OCI-LY7 (cell line): ENCODE measurements around the gene PNMA6E. TPM values are rescaled to one million over a fixed set of nuclear protein-coding genes. Genes with fewer than 3 reads are reported as not detected.
"Not testable (repeated sequence)": the region's sequence is repeated elsewhere in the genome, so short reads cannot be mapped to it uniquely, and the experiment has no call there.

Experiments used
- BruUV-seq: library from RNA; stranded (reverse); fragments of 400-500 nt; replicated peaks from 2 replicates; lab custom pipeline; 2021; lab: Mats Ljungman, UMichigan
- CTCF ChIA-PET: fragments of 300-600 bp; sonication (Branson Sonifier 250); formaldehyde crosslinking; loops from one replicate; lab custom pipeline; 2022; ENCODE audit warnings: antibody characterized with exemption; ENCODE audit not compliant: unreplicated experiment; lab: Charles Lee
- POLR2A ChIA-PET: fragments of 300-600 bp; sonication (Branson Sonifier 250); formaldehyde crosslinking; loops from one replicate; lab custom pipeline; 2022; ENCODE audit warnings: antibody characterized with exemption; lab: Charles Lee
- DNase-seq: peaks from one replicate; pipeline ENCODE4 v3.0.0-alpha.2; 2015; ENCODE audit warnings: low spot score
- H2AFZ ChIP-seq: fragments of 200-600 bp; sonication (generic), shearing (Covaris generic); 2 replicates; pipeline ENCODE4 v1.6.1; 2014; ENCODE audit warnings: mild to moderate bottlenecking, antibody characterized with exemption, low read length, moderate library complexity
- H3K27ac ChIP-seq: fragments of 200-600 bp; sonication (generic); 2 replicates; pipeline ENCODE4 v1.5.1; 2014; ENCODE audit warnings: mixed run types, low read depth, mild to moderate bottlenecking, moderate library complexity, low read length, inconsistent platforms; ENCODE audit not compliant: poor library complexity, severe bottlenecking
- H3K36me3 ChIP-seq: fragments of 200-600 bp; sonication (generic); 2 replicates; pipeline ENCODE4 v1.6.1; 2014; ENCODE audit warnings: mild to moderate bottlenecking, antibody characterized with exemption, low read length, moderate library complexity, mixed read lengths; ENCODE audit not compliant: insufficient read depth
- H3K4me1 ChIP-seq: fragments of 200-600 bp; sonication (generic); 2 replicates; pipeline ENCODE4 v1.5.1; 2014; ENCODE audit warnings: mild to moderate bottlenecking, low read length; ENCODE audit not compliant: insufficient read depth, poor library complexity, severe bottlenecking
- H3K4me2 ChIP-seq: fragments of 200-600 bp; sonication (generic); 2 replicates; pipeline ENCODE4 v1.6.1; 2014; ENCODE audit warnings: mild to moderate bottlenecking, low read length
- H3K4me3 ChIP-seq: fragments of 200-600 bp; sonication (generic); 2 replicates; pipeline ENCODE4 v1.5.1; 2014; ENCODE audit warnings: mild to moderate bottlenecking, low read depth, low read length; ENCODE audit not compliant: poor library complexity, severe bottlenecking
- H3K79me2 ChIP-seq: fragments of 200-600 bp; sonication (generic); 2 replicates; pipeline ENCODE4 v1.6.1; 2016; ENCODE audit warnings: low read depth, mild to moderate bottlenecking, low read length, moderate library complexity, mixed read lengths; ENCODE audit not compliant: insufficient read depth
- H3K9me2 ChIP-seq: fragments of 200-600 bp; sonication (generic); 2 replicates; pipeline ENCODE4 v1.6.1; 2016; ENCODE audit warnings: mild to moderate bottlenecking, low read length, mixed read lengths; ENCODE audit not compliant: insufficient read depth
- H3K9me3 ChIP-seq: fragments of 200-600 bp; sonication (generic); 2 replicates; pipeline ENCODE4 v1.6.1; 2014; ENCODE audit warnings: mild to moderate bottlenecking, mixed run types, low read length, mixed read lengths
- H4K20me1 ChIP-seq: fragments of 200-600 bp; sonication (generic); 2 replicates; pipeline ENCODE4 v1.6.1; 2014; ENCODE audit warnings: mild to moderate bottlenecking, antibody characterized with exemption, low read length, moderate library complexity, mixed read lengths; ENCODE audit not compliant: insufficient read depth
- CTCF ChIP-seq: fragments of 200-600 bp; sonication (generic); conservative IDR thresholded peaks from 2 replicates; pipeline ENCODE4 v1.5.1; 2014; ENCODE audit warnings: mild to moderate bottlenecking, antibody characterized with exemption, low read length, moderate library complexity, mixed read lengths
- EZH2phosphoT487 ChIP-seq: fragments of 200-600 bp; sonication (generic); IDR thresholded peaks from 2 replicates; pipeline ENCODE4 v1.6.1; 2018; ENCODE audit warnings: low read depth, borderline replicate concordance, mild to moderate bottlenecking, mixed run types, antibody characterized with exemption, low read length, moderate library complexity, mixed read lengths
- intact Hi-C: fragments of 100-400 bp; cut with micrococcal nuclease; formaldehyde crosslinking; loops from one replicate; pipeline ENCODE4 v1.10.0; 2022; ENCODE audit not compliant: unreplicated experiment
- total RNA-seq, 2 experiments: library from RNA; depleted of rRNA in 1 of 2; stranded (reverse); fragments of >200 nt in 1 of 2; shearing (Covaris generic) in 1 of 2; gene quantifications; 2 replicates each; pipeline ENCODE4 v1.2.3, GENCODE V29; 2014 to 2022

The PNMA6E gene
- total RNA-seq, 2 experiments from 2014 or later: not detected

GRCh38 chrX:153386097-153386496 lies 15.1 kb downstream of the PNMA6E start:
- intact Hi-C loops: no loop called here
- no peak for DNase-seq
- Histone ChIP-seq H3K4me1 (no peaks in the 10 kb centered on the region), H3K27ac (no peak overlapping the region), H3K4me2 (no peak overlapping the region), H3K36me3 (no peaks in the 10 kb centered on the region), H2AFZ (no peak overlapping the region), H3K9me3 (no peaks in the 10 kb centered on the region), H3K79me2 (no peaks in the 10 kb centered on the region), H3K4me3 (no peak overlapping the region), H4K20me1 (no peaks in the 10 kb centered on the region), H3K9me2 (no peaks in the 10 kb centered on the region)
- ChIA-PET CTCF (no interaction called here), POLR2A (no interaction called here)
- TF ChIP-seq CTCF (no peak), EZH2phosphoT487 (no peak)
- BruUV-seq: no TSS peak

GRCh38 chrX:153384973-153385372 lies 16.2 kb downstream of the PNMA6E start:
- CTCF ChIA-PET, intact Hi-C loops, H4K20me1 ChIP-seq, H2AFZ ChIP-seq, BruUV-seq, DNase-seq, H3K9me2 ChIP-seq, H3K4me1 ChIP-seq, H3K36me3 ChIP-seq, H3K4me3 ChIP-seq, H3K27ac ChIP-seq, H3K4me2 ChIP-seq, H3K9me3 ChIP-seq, POLR2A ChIA-PET, H3K79me2 ChIP-seq: not testable (repeated sequence)

GRCh38 chrX:153384390-153384789 lies 16.8 kb downstream of the PNMA6E start:
- H3K4me2 ChIP-seq: no peak overlapping the region
- TF ChIP-seq EZH2phosphoT487 (no peak), CTCF (no peak)
- no peaks in the 10 kb centered on the region for H3K9me3 ChIP-seq
- POLR2A ChIA-PET: no interaction called here
- CTCF ChIA-PET: no interaction called here
- intact Hi-C loops: no loop called here
- no peak overlapping the region for H3K4me3 ChIP-seq
- no peaks in the 10 kb centered on the region for H3K4me1 ChIP-seq
- no peak for DNase-seq
- H3K79me2 ChIP-seq: no peaks in the 10 kb centered on the region
- H3K36me3 ChIP-seq: no peaks in the 10 kb centered on the region
- H4K20me1 ChIP-seq: no peaks in the 10 kb centered on the region
- H3K27ac ChIP-seq: no peak overlapping the region
- no peaks in the 10 kb centered on the region for H3K9me2 ChIP-seq
- H2AFZ ChIP-seq: no peak overlapping the region
- no TSS peak for BruUV-seq
